Endometrium (tissue), 2 donors: Measurements from ENCODE around the gene FMN2.
"Not testable (repeated sequence)": the region's sequence is repeated elsewhere in the genome, so short reads cannot be mapped to it uniquely, and the experiment has no call there.

Experiments used
- FAIRE-seq: peaks from 2 replicates; lab custom pipeline; 2012; peaks lifted over from hg19 to GRCh38; lab: Jason Lieb, UNC
- donor health status: control.
- donor health status: control.

Gene FMN2

DNA sequence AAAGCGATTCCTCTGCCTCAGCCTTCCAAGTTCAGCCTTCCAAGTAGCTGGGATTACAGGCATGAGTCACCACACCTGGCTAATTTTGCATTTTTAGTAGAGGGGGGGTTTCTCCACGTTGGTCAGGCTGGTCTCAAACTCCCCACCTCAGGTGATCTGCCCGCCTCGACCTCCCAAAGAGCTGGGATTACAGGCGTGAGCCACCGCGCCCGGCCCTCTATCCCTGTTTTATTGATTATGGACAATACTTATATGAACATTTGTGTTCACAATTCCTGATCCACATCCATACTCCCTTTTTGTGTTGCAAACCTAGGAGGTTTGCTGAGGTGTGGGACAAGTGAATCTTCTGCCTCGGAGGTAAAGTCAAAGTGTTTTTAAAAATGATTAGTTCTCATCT is 275.0 kb downstream of the FMN2 start:
- FAIRE-seq, result no peak

DNA sequence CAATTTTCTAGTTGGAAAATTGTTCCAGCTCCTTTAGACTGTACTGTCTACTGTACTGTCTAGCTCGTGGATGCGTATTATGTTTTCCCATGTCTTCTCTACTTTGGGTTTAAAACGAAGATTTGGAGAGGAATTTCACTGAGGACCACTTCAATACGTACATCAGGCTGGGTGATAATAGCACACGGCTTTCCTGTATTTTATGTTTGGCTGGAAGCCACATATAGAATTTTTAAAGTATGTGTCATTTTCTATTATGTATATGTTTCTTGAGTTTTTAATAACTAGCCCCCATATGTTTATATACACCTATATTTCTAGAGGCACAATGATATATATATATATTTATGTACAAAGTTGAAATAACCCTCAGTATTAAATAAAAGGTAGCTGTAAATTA is 293.9 kb downstream of the FMN2 start:
- FAIRE-seq, result no peak

DNA sequence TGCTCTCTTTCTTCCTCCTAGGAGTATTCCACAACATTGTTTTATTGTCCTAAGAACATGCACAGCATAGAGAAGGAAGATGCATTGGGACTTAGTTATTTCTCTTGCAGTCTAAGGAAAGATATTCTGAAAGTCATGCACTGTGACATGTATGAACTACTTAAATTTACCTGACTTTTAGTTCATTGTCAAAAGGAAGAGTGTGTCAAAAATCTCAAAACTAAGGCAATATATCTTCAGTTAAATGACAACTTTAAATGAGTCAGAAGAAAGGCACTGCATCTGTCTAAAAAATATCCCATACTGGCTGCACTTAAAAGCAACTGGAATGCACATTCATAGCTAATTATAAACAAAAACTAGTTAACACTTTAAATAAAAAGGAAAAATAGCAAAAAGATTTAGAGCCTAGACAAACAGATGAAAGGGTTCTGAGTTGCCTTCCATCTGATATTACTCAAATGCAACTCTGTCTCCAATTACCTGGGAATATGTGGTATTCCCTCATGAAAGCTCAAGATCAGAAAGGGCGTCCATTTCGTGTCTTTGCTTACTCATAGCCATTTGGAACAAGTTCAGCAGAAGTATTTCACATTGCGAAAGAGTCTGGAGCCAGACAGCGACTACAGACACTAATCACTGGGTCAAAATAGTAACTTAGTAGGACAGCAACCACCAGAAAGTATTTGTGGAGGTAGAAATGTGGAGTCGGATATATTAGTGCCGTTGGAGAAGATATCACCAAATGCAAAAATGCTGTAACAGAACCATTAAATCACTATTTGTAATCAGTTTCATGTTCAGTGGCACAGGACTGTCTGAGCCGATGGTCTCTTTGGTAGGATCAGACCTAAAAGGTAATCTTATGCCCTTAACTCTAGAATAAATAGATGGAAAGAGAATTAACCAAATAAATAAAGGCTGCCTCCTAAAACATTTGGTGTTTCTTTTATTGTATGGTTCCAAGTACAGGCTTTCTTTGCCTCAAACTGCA is 294.6 kb downstream of the FMN2 start:
- peak; percentile 83 for FAIRE-seq

DNA sequence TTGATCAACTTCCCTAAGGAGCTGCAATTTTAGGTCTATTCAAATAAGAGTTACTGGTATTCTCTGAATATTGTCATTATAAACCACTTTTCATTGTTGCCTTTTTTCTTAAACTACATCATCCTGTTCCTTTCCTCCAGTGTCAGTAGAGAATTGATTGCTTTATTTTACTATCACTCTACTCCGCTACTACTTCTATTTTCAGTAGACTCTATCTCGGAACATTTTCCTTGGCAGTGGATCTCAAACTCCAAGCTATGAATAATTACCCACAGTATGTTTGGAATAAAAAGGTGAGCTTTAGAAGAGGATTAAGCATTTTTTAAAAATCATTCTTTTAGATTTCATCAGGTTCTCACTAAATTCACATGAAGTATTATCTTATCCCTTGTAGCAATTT is 295.4 kb downstream of the FMN2 start:
- FAIRE-seq, result no peak

DNA sequence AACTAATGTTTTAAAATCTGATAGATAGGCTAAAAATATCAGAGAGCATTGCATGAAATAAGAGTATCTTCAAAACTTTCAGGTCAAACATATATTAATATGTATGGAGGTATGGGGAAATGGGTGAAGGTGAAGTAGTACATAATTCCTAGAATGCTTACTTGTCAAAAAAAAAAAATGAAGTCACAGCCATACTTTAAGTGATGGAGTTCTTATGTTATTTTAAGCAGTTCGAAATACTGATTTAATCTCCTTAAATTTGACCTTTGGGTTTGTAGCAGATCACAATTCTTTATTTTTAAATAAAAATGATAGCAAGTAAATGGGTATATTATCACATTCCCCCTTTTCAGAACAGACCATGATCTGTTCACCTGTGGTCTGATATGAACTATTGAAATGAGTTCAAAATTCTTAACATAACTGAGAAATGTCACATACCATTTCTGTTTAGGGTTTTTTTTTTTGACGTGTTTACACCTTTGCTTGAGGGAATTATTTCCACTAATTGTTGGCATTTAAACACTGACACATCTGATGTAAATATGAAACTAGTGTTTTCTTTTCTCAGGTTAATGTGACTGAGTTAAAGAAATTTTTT is 300.1 kb downstream of the FMN2 start:
- FAIRE-seq, result no peak

DNA sequence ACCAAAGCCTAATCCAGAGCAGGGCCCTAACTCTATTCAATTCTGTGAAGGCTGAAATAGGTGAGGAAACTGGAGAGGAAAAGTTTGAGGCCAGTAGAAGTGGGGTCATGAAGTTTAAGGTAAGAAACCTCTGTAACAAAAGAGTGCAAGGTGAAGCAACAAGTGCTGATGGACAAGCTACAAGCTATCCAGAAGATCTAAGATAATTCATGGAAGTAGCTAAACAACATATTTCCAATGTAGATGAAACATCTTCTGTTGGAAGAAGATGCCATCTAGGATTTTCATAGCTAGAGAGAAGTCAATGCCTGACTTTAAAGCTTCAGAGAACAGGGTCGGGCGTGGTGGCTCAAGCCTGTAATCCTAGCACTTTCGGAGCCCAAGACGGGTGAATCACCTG is 302.7 kb downstream of the FMN2 start:
- FAIRE-seq, result no peak

DNA sequence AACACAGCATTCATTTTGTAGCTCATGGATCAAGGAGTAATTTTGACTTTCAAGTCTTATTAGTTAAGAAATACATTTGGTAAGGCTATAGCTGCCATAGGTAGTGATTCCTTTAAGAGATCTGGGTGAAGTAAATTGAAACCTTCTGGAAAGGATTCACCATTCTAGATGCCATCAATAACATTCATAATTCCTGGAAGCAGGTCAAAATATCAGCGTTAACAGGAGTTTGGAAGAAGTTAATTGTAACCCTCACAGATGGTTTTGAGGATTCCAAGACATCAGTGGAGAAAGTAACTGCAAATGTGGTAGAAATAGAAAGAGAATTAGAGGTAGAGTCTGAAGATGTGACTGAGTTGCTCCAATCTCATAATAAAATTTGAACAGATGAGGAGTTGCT is 303.7 kb downstream of the FMN2 start:
- no peak for FAIRE-seq

DNA sequence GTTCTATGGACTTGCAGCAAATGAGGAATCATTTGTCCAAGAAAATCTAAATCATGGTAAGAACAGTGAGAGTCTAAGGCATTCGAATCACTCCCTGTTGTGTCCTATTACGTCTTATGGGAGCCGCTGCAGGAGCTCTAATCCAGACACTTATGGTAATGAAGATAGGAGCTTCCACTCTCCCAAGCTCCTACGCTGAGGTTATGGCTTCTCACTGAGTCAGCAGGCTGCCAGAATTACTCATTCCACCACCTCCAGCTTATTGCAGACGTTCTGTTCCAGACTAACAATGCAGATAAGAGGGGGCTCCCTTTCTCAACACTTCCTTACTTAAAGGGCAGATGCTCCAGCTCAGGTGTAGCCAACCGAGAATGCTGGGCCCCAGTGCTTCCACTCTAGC is 307.7 kb downstream of the FMN2 start:
- FAIRE-seq, result no peak

DNA sequence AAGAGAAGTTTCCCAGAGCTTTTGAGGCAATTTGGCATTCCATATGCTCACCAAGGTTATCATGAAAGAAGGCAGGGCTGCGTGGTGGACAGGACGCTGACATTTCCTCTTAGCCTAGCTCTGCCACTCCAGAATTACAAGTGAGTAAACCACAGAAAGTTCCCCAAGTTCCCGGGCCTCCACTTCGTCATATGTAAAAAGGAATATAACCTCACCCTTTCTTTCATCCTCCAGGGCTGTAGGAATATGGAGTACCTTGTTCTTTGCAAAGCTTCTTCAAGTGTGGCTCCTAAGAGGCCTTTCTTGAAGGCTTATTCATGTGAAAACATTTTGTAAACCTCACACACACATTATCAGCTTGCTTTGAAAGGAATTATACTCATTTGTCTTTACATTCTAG is 310.0 kb downstream of the FMN2 start:
- no peak for FAIRE-seq

DNA sequence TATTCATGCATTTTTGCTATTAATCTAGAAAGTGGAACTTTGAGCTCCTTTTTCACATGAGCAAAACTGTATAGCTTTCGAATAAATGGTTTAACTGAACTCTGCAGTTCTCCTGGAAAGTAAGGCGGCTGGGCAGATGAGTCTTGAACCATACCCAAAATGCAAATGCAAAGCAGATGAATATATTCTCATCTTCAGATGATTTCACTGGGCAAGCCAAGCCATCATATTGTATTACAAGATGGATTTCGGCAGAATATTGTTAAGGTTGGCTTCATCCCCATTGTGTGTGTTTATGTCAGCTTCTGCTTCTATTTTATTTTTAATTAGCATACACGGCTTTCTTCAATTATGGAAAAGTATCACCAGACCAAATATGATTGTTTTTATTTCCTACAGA is 310.6 kb downstream of the FMN2 start:
- no peak for FAIRE-seq

DNA sequence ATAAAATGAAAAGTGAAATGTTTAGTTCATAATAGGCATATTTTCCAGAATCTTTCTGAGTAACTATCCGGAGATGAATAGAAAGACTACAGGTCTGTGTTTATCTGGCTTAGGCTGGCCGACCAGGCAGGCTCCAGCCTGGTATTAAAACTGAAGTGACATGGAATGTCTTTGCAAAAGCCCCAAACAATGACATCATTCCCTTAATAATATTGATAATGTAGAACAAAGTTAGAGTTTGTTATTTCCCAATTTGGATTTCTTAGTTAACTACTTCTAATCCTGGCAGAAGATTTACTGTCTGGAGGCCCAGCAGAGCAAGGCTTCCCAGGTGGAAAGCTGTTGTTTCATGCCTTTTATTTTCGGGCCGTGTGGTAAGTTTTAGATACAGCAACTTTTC is 312.6 kb downstream of the FMN2 start:
- no peak for FAIRE-seq

DNA sequence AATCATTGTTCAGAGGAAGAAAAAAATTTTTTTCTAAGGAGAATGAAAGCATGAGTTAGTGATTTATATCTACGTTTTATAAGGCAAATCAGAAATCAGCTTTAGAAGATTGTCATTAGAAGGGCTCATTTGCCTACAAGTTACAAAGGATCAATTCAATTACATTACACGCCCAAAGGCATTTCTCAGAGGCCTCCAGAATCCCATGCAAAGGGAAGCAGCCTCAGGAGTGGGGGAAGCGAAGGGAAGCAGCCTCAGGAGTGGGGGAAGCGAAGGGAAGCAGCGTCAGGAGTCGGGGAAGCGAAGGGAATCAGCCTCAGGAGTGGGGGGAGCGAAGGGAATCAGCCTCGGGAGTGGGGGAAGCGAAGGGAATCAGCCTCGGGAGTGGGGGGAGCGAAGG is 314.1 kb downstream of the FMN2 start:
- FAIRE-seq, result no peak

DNA sequence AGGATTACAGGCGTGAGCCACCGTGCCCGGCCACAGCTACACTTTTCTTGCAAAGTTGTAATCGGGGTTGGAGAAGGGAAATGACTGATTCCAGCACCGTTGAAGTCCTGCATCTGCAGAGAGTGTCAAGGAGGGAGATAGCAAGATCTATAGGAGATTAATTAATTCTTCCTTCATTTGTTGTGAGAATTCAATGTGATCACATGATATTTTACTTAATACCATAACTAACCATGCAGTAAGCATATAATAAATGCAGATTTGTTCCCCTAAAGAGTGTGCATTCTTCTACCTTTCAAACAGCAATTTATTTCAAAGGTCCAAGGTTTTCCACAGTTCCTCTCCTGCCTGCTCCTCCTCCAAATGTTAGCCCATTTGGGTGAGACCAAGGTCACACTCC is 315.7 kb downstream of the FMN2 start:
- no peak for FAIRE-seq

DNA sequence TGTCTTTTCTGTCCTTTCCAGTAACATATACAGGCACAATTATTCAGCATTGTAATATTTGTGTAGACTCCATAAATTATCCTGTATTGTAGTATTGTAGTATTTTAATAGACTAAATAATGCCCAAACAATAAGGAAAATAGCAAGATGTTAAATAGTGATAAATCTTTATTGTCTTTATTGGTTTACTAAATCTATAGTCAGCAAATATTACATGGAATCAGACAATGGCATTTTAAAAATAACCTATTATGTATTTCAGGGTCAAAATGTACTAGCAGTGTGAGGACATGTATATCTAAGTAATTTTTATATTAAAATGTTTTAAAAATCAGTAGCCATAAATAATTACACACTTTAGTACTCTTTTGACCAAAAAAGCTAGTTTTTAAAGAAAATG is 317.9 kb downstream of the FMN2 start:
- FAIRE-seq, result no peak

DNA sequence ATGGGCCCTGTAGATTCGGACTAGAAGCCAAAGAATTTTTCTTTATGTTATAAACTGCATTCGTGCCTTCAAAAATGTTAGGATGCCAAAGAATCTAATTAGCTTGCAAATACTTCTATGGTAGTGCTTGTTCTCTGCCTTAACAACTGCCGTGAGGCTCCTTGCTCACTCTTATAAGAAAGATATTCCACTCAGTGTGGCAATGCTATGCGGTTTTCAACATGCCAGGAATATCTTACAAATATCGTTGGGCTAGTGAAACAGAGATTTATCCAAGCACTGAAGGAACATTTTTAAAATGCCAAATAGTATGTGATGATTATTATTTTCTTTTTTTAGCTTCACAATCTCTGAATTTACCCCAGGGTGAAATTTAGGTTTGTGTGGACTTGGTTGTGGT is 322.0 kb downstream of the FMN2 start:
- no peak for FAIRE-seq

DNA sequence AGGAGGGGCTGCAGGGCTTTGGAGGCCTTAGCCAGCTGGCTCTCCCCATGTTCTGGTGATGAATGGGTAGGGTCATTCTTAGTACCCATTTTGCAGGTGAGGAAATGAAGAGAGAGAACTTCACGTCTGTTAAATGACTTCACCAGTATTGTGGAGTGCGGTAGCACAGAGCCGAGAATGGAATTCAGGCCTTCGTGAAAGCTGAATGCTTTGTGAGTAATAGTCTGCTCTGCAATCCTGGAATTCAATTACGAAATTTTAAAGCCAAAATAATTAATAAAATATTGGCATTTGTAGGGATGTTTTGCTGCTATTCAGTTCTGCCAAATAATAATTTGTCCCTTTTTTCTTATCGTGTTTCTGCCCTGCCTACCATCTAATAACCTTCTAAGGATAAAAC is 322.6 kb downstream of the FMN2 start:
- FAIRE-seq, result no peak

DNA sequence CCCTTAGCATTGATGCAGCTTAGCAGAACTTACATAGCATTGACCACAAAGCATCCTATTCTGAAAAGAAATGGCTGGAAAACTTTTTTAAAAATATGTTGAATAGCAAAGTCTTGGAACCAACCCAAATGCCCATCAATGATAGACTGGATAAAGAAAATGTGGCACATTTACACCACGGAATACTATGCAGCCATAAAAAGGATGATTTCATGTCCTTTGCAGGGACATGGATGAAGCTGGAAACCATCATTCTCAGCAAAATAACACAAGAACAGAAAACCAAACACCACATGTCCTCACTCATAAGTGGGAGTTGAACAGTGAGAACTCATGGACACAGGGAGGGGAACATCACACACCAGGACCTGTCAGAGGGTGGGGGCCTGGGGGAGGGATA is 323.3 kb downstream of the FMN2 start:
- FAIRE-seq, result not testable (repeated sequence)

DNA sequence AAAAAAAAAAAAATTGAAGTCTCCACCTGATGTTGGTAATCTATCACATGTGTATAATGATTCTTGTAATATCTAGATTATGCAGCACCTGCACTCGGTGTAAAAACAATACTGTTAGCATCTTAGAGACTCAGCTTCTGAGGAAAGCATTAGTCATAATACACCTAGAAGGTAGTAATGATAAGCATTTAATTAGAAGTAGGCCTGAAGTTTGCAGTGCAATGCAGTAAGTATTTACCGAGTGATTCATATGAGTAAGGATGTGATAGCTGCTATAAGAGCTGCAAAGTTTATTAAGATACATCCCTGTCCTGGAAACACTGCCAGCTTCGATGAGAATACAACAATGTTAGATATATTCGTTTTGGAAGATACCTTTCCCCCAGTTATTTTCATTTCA is 323.8 kb downstream of the FMN2 start:
- FAIRE-seq, result no peak

DNA sequence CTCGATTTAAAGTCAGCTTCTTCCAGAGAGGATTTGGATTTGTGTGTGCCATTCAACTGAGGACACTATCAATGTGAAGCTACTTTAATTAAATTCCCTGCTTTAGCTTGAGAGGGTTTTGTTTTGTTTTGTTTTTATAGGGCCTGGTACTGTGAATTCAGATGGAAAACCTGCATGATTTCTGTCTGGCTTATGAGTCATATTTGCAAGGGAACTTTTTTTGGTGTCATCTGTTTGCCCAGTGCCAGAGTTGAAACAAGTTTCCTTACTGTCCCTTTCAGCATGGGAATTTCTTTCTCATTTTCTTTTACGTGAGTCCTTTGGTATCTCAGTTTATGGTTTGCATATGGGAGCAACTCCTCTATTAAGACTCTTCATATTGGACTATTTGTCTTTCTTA is 325.6 kb downstream of the FMN2 start:
- no peak for FAIRE-seq

DNA sequence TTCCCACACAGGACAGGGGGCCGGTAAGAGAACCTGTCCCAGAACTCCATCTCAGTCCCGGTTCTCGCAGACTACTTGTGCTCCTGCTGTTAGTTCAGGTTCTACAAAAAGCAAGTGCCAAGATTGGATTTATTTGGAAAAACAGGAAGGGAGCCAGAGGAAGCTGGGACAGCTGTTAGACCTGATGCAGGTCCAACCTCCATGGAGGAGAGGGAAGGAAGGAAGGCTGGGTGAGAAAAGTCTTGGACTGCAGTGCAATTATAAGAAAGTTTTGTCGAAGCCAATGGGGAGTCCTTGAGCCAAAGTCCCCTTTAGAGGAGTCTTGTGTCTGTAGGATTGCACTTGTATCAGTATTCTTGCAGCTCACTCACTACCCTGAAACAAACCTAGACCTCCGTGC is 329.1 kb downstream of the FMN2 start:
- no peak for FAIRE-seq

DNA sequence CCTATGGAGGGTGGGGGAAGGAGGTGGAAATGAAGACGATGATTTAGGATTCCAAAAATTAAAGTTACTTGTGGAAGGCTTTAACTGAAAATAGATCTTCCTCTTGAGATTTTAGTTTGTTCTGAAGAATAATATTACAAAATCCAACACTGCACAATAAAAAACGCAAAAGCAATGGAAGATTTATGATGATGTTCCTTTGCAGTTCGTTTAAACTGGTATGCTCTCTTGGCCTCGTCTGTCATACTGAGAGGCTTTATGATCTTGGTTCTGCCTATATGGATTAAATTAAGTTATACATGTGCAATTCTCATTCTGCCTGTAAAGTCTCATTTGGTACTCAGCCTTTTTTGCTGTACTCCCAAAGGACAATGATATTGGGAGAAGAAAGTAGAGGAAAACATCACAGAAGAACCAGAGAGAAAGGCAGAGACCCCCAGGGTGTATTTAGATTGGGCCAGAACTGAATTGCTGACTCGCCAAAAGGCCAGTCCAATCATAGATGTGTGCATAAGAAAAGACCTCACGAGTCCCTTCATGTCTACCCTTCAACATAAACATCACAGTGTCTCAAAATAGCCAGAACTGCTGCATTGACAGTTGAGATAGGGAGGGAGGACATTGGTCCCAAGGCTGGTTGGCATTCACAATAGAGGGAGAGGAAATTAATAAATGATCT is 331.7 kb downstream of the FMN2 start:
- no peak for FAIRE-seq

DNA sequence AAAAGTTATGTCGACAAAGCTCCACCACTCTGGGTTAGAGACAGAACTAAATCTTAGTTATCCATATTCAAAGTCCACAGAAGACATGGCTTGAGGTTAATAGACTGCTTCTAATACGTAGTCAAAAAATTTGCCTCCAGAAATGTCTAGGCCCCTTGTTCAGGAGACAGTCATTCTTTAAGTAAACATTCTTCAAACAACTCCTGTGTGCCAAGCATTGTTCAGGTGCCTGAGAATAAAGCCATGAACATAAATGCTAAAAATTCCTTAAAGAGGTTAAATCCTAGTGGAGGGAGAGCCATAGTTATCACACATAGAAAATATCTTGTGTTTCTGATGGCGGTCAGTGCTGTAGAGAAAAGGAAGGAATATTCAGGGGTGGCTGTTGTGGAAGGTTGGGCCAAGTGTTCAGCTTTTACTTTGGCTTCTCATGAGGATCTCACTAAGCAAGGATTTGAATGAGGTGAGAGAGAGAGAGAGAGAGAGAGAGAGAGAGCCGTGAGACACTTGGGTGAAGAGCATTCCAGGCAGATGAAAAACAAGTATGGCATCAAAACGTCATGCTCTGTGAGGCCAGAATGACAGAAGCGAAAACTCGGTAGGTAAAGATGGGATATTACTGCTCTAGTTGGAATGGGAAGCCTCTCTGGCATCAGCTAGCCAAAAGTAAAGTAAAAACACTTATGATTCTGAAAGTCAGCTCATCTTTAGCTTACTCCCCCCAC is 333.2 kb downstream of the FMN2 start:
- FAIRE-seq, result no peak

DNA sequence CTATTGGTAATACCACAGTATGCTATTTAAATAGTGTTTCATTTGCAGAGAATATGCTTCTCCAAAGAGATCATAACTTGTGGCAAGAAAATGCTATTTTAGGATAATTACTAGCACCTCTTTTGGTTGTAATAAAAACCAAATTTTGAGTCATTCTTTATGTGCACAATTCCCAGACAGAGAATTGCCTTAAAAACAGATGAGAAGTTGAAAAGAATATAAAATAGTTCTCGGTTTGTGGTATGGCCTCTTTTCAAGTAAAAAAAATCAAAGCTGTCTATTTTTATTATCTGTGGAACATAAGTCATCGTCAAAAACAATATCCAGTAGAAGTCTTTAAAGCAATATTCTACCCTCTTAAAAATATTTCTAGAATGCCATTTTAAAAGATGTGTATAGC is 334.4 kb downstream of the FMN2 start:
- no peak for FAIRE-seq
